Liver (tissue), 3 donors: ENCODE results near the gene CHRM5.
"Not testable (repeated sequence)": the region's sequence is repeated elsewhere in the genome, so short reads cannot be mapped to it uniquely, and the experiment has no call there.

Source experiments
- CTCF ChIP-seq: fragments of 150-350 bp; IDR thresholded peaks from 2 replicates; pipeline ENCODE4 v1.5.1; 2017; ENCODE audit warnings: improper control_type of control experiment, low read depth, low read length; ENCODE audit not compliant: missing input control
- FOXA1 ChIP-seq: IDR thresholded peaks from 2 replicates; pipeline ENCODE4 v1.6.1; 2016; ENCODE audit warnings: antibody characterized with exemption
- GABPA ChIP-seq, 2 donors: IDR thresholded peaks in 1 of 2; conservative IDR thresholded peaks in 1 of 2; 2 replicates each; pipeline ENCODE4 v1.6.1; 2016; ENCODE audit warnings: antibody characterized with exemption in 2 of 2, mild to moderate bottlenecking in 1 of 2, moderate library complexity in 1 of 2
- NR2F2 ChIP-seq: IDR thresholded peaks from 2 replicates; pipeline ENCODE4 v1.6.1; 2016; ENCODE audit warnings: antibody characterized with exemption
- RXRA ChIP-seq, 2 donors: IDR thresholded peaks; 2 replicates each; pipeline ENCODE4 v1.6.1; 2017 to 2018; ENCODE audit warnings: antibody characterized with exemption in 2 of 2, mild to moderate bottlenecking in 1 of 2
- YY1 ChIP-seq: IDR thresholded peaks from 2 replicates; pipeline ENCODE4 v1.6.1; 2016; ENCODE audit warnings: antibody characterized with exemption, mild to moderate bottlenecking
- donor health status: healthy.
- donor health status: healthy.

- not testable (repeated sequence) for TF ChIP-seq CTCF; FOXA1; NR2F2; RXRA (IDR thresholded peaks at IDR 0.05); YY1; GABPA (IDR thresholded peaks at IDR 0.05 in 1 of 2, conservative IDR thresholded peaks at IDR 0.05 in 1 of 2)
Measured at GRCh38 chr15:33995666-33996065, 27.4 kb downstream of the CHRM5 start.
